ENCODE data around the gene PJVK. TPM values are rescaled to one million over a fixed set of nuclear protein-coding genes. Genes with fewer than 3 reads are reported as not detected.

The PJVK gene
- total RNA-seq, 6 experiments from 2014 or later, result 0.43 to 1.0 (median 0.69) TPM

DNA sequence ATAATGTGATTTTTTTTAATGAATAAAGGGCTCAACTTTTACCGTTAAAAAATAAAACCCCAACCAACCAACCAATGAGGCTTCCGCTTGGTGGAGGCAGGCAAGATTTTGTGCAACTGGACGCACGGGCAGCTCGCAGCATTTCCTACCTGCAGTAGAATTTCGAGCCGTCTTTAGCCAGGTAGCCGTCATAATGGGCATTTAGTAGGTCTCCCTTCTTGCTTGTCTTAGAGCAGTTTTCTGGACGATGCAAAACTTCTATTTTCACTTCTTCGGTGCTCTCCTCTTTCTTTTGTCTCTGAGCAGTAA is 26.9 kb downstream of the PJVK start:
- TF ChIP-seq, protein P1, sequence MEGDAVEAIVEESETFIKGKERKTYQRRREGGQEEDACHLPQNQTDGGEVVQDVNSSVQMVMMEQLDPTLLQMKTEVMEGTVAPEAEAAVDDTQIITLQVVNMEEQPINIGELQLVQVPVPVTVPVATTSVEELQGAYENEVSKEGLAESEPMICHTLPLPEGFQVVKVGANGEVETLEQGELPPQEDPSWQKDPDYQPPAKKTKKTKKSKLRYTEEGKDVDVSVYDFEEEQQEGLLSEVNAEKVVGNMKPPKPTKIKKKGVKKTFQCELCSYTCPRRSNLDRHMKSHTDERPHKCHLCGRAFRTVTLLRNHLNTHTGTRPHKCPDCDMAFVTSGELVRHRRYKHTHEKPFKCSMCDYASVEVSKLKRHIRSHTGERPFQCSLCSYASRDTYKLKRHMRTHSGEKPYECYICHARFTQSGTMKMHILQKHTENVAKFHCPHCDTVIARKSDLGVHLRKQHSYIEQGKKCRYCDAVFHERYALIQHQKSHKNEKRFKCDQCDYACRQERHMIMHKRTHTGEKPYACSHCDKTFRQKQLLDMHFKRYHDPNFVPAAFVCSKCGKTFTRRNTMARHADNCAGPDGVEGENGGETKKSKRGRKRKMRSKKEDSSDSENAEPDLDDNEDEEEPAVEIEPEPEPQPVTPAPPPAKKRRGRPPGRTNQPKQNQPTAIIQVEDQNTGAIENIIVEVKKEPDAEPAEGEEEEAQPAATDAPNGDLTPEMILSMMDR (IDR thresholded peaks at IDR 0.05), result no peak
- peaks cover 1% of the 10 kb centered on the region; the same call in 1 of the 2 replicates for H3K27me3 Mint-ChIP-seq (ENCODE audit: insufficient read depth)
- H3K4me1 Mint-ChIP-seq (ENCODE audit: low read depth), result peaks cover 63% of the 10 kb centered on the region
- peaks cover 10% of the 10 kb centered on the region for H3K36me3 Mint-ChIP-seq (ENCODE audit: low read depth)
- H3K4me3 Mint-ChIP-seq, result peak overlapping the region; percentile 96
- H3K9me3 Mint-ChIP-seq, result no peaks in the 10 kb centered on the region
- H3K27ac Mint-ChIP-seq, result peak overlapping the region; percentile 99
- DNase-seq, result no peak

DNA sequence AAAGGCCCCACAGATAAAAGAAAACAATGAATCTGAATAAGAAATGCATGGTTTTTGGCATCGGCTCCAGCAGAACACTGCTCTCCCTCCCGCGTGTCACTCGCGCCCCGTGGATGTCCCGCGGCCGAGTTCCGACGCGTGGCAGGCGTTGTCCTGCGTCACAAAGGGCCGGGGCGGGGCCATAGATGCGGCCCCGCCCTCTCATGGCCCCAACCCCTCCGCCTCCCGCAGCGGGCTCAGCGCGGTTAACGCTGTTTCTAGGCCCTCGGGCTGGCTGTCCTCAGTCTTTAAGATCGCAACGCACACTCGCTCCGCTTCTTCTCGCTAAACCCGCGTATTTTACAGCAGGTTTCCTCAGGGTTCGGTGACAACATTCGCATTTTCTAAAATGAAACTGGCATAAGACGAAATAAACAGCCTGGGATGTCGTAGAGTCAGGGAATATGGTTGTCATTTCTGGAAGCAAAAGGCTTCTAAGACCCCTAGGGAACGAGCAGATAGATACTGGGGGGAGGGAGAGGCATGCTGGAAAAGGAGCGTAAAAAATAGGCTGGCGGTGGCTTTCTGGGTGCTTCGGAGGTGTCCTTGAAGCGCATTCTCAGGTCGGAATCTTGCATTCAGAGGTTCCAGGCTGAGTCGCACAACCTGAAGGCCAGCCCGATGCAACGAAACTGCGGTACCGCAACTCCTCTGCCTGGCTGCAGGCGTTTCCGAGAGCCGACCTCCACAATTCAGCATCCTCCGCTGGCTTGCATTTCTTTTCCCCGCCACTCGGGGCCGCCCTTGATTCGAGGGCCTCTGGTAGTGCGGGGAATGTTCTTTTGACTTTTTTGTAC is 27.5 kb downstream of the PJVK start, which contains the start of gene FKBP7:
TSS of gene FKBP7 (minus strand) at position 162 of the 836 bp plus-strand sequence. CDS start at position 61, 101 bp downstream.
- Mint-ChIP-seq H3K9me3 (no peaks in the 10 kb centered on the region), H3K36me3 (ENCODE audit: low read depth) (peaks cover 10% of the 10 kb centered on the region), H3K4me1 (ENCODE audit: low read depth) (peaks cover 60% of the 10 kb centered on the region), H3K4me3 (peak within 1 kb of the TSS; percentile 96), H3K27ac (peak within 1 kb of the TSS; percentile 99), H3K27me3 (ENCODE audit: insufficient read depth) (peaks cover 1% of the 10 kb centered on the region; the same call in 1 of the 2 replicates)
- TF ChIP-seq, protein P1 (IDR thresholded peaks at IDR 0.05), result peak; percentile 80
- peak; percentile 69 for DNase-seq

DNA sequence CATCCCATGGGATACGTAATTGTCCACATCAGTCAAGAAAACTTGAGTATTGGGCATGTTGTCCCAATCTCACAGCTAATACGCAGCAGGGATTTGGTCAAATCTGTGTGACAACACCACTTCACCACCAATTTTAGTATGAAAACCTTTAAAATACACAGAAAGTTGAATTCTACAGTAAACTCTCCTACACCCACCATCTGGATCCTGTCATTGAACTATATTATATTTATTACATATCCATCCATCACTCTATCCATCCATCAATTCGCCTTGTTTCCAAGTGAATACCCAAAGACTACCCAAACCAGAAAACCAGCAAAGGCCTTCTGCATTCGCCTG is 28.1 kb downstream of the PJVK start:
- H3K27ac Mint-ChIP-seq, result peak overlapping the region; percentile 99
- peaks cover 60% of the 10 kb centered on the region for H3K4me1 Mint-ChIP-seq (ENCODE audit: low read depth)
- TF ChIP-seq, protein P1 (IDR thresholded peaks at IDR 0.05), result peak; percentile 13
- no peak for DNase-seq
- no peaks in the 10 kb centered on the region for H3K9me3 Mint-ChIP-seq
- H3K4me3 Mint-ChIP-seq, result peak overlapping the region; percentile 96
- peaks cover 10% of the 10 kb centered on the region for H3K36me3 Mint-ChIP-seq (ENCODE audit: low read depth)
- peaks cover 1% of the 10 kb centered on the region; the same call in 1 of the 2 replicates for H3K27me3 Mint-ChIP-seq (ENCODE audit: insufficient read depth)

DNA sequence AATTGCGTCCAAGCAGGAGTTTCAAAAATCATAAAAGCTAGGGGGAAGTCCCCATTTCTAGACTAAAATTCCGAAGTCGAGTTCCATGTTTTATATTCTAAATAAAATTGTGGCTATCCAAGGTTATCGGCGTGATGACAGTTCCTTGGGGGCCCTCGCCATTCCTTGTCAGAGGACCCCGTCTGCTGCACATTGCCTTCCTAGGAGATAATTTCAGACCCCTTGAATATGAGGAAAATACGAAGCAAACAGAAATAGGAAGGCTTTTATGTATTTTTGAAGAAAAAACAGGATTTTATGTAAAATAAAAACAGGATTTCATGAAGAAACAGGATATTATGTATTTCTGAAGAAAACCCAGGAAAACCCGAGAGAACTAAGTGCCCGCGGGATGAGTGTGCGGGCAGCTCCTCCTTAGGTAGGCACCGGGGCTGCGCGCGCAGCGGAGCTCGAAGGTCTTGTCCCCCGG is 28.6 kb downstream of the PJVK start:
- DNase-seq, result no peak
- peaks cover 1% of the 10 kb centered on the region; the same call in 1 of the 2 replicates for H3K27me3 Mint-ChIP-seq (ENCODE audit: insufficient read depth)
- peak overlapping the region; percentile 96 for H3K4me3 Mint-ChIP-seq
- TF ChIP-seq, protein P1 (IDR thresholded peaks at IDR 0.05), result no peak; the same call in 1 of the 2 replicates
- H3K36me3 Mint-ChIP-seq (ENCODE audit: low read depth), result peaks cover 10% of the 10 kb centered on the region
- H3K4me1 Mint-ChIP-seq (ENCODE audit: low read depth), result peaks cover 63% of the 10 kb centered on the region
- H3K27ac Mint-ChIP-seq, result peak overlapping the region; percentile 99
- no peaks in the 10 kb centered on the region for H3K9me3 Mint-ChIP-seq

DNA sequence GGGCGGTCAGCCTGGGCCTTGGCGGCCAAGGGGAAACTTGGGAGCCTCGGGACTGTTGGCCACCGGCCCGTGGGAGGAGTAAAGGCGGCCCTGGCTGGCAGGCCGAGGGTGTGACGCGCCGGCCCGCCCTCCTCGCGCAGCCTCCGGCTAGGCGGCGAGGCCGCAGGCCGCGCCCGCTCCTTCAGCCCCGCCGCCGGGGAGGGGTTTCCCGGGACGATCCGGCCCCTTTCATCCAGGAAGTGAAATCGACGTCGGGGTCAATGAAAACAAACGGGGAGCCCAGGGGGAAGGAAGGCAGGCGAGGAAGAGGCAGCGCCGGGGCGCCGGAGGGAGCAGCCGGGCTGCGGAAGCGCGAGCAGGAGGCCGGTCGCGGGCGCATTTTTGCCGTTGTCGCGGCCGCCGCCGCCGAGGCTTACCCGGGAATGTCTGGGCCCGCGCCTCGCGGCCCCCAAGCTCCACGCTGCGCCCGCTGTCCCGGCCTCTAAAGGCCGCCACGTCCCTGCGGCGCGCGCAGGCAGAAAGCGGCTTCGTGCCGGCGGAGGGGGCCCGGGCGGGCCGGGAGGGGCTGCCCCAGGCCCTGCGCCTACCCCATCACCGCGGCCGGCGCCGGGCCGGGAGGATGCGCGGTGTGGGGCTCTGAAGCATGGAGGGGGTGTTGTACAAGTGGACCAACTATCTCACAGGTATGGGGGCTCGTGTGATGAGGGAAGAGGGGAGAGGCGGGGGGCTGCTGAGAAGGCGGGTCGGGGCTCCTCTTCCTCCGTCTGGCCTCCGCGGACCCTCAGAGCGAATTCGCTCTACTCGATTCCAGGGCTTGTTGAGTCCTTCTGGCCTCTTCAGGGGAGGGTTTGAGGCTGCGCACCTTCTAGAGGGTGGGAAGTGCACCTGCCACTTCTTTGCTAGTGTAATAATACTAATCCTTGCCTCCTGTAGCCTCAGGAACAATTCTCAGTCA is 29.3 kb downstream of the PJVK start, which contains the start of gene PLEKHA3:
TSS of gene PLEKHA3 (plus strand) at position 231 of the 955 bp plus-strand sequence. CDS start at position 644, 413 bp downstream.
- DNase-seq, result peak; percentile 93
- Mint-ChIP-seq H3K9me3 (no peaks in the 10 kb centered on the region), H3K4me1 (ENCODE audit: low read depth) (peaks cover 67% of the 10 kb centered on the region), H3K36me3 (ENCODE audit: low read depth) (peaks cover 13% of the 10 kb centered on the region), H3K4me3 (peak within 1 kb of the TSS; percentile 97), H3K27ac (peak within 1 kb of the TSS; percentile 99), H3K27me3 (ENCODE audit: insufficient read depth) (peaks cover 1% of the 10 kb centered on the region; the same call in 1 of the 2 replicates)
- TF ChIP-seq, protein P1 (IDR thresholded peaks at IDR 0.05), result no peak

Data from HFFc6 (cell line).